Adipose tissue (tissue), 3 donors: Measurements from ENCODE around the gene RHBDD3. TPM values are rescaled to one million over a fixed set of nuclear protein-coding genes. Genes with fewer than 3 reads are reported as not detected.

Experiments used
- H3K27ac ChIP-seq: one replicate; pipeline ENCODE4 v1.5.1; 2013; ENCODE audit warnings: low read depth, low read length
- WGBS, 3 donors: extraction: QIAGEN DNeasy Blood & Tissue Kit; methylation state at CpG; one replicate each; pipeline ENCODE4 v1.1.7; 2013; 5-methylcytosine and 5-hydroxymethylcytosine counted together
- polyA plus RNA-seq, 3 donors: library from polyadenylated mRNA; stranded (reverse); fragments of 200-250 nt; gene quantifications; one replicate each; pipeline ENCODE4 v1.2.3, GENCODE V29; 2013
- donor health status: healthy with polysubstance abuse.
- donor health status: Bipolar disorder and iron deficiency.
- donor health status: healthy.

RHBDD3 gene
- polyA plus RNA-seq, 3 donors, result 14.5 to 22.2 (median 15.2) TPM

DNA sequence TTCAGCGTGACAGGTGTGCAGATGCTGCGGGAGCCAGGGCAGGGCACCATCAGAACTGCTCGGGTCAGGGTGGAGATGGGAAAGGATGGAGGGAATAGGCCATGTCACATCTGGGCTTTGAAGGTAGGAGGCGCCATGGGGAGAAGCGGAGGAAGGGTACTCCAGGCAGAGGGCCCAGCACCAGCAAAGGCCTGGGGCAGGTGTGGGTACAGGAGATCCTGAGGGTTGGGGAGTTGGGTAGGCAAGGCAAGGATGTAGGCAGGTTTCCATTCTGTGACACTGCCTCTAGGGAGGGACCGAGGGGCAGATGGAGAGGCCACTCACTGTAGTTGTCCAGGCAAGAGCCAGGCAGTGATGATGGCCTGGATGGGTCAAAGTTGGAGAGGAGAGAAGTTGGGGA, 53.5 kb downstream of the RHBDD3 start:
- no peak overlapping the region for H3K27ac ChIP-seq
- 96 to 98% (median 97%) methylated on average over 6 of the region's 6 CpGs for WGBS, 3 donors

DNA sequence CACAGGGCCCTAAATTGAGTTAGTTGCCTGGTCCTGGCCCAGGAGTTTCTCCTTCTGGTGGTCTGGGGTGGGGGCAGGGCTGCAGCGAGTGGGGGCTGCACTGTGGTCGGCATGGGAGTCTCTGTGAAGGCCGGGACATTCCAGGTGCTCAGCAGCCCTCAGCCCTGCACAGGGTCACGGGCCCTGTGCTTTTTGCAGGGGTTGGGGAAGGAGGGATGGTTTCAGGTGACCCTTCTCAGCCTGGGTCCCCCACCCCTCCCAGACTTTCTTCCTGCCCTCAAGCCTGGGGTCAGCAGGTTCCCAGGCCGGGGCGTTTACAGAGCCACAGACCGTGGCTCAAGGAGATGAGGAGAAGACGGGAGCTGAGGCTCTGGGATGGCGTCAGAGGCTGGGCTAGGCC, 54.3 kb downstream of the RHBDD3 start:
- 86 to 90% (median 89%) methylated on average over 9 of the region's 9 CpGs for WGBS, 3 donors

DNA sequence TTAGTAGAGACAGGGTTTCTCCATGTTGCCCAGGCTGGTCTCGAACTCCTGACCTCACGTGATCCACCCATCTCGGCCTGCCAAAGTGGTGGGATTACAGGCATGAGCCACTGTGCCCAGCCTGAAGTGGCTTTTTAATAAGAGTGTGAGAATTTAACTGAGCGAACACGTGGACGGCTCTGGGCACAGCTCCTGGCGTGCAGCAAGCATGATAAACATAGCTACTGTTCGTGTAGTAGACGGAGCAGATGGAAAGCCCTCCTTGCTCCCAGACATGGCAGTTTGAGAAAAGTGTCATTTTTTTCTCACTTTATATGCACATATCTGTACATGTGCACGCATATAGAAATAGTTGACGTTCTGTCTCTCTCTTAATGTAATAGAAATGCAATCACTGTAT, 55.0 kb downstream of the RHBDD3 start:
- WGBS, 3 donors, result 52 to 90% (median 90%) methylated on average over 11 of the region's 11 CpGs
- no peak overlapping the region for H3K27ac ChIP-seq

More for the DNA sequence above, 54.3 kb downstream of the RHBDD3 start:
- H3K27ac ChIP-seq, result no peak overlapping the region

DNA sequence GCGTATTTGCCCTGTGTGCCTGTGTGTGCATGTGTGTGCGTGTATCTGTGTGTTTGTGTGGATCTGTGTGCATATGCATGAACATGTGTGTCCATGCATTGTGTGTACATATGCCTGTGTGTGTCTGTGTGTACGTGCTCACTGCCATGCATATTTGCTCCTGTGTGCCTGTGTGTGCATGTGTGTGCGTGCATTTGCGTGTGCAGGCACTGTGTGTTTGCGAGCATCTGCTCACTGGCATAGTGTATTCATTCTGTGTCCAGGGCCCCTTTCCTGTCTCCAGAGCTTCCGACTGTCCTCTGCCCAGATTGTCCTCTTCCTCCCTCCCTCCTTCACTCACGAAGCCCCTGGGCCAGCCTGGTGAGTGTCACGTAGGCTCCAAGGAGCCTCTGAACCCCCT, 56.3 kb downstream of the RHBDD3 start:
- WGBS, 3 donors, result 93 to 98% (median 96%) methylated on average over 9 of the region's 9 CpGs

DNA sequence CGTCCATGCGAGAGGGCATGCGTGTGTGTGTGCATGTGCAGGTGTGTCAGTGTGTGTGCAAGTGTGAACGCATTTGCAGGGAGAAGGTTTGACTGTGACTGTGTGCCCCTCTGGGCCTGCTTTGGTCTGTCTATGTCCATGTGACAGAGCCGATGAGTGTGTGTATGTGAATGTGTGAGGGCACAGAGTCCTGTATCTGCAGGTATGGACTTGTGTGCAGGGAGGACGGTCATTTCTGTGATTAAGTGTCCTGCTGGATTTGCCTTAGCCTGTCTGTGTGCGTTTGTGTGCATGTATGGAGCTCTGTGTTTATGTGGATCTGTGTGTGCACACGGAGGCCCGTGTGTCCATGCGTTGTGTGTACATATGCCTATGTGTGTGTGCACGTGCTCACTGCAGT, 56.7 kb downstream of the RHBDD3 start:
- WGBS, 3 donors, result 89 to 91% (median 89%) methylated on average over 11 of the region's 11 CpGs
- no peak overlapping the region for H3K27ac ChIP-seq

More for the DNA sequence above, 56.3 kb downstream of the RHBDD3 start:
- no peak overlapping the region for H3K27ac ChIP-seq

Other genes starting within 250 kb of the RHBDD3 start
- gene C22orf31, start 206.2 kb downstream of the RHBDD3 start, polyA plus RNA-seq, result under 1 TPM in 1 of 3 donors, not detected in 2; 0.34 TPM
- 10 to 100 TPM in 1 of 3 donors, 1 to 10 TPM in 2; 2.5 to 18.4 (median 9.4) TPM for gene KREMEN1, start 194.9 kb downstream of the RHBDD3 start, polyA plus RNA-seq
- 1 to 10 TPM; 1.3 to 5.9 (median 4.4) TPM for gene EMID1, start 62.1 kb downstream of the RHBDD3 start, polyA plus RNA-seq
- gene EWSR1, start 287 bp upstream of the RHBDD3 start, polyA plus RNA-seq, result 100 to 1,000 TPM in 2 of 3 donors, 10 to 100 TPM in 1; 73.4 to 147 (median 120) TPM
- gene GAS2L1, start 38.7 kb upstream of the RHBDD3 start, polyA plus RNA-seq, result 10 to 100 TPM; 16.7 to 31.8 (median 20.0) TPM
- 1 to 10 TPM in 2 of 3 donors, under 1 TPM in 1; 0.90 to 1.5 (median 1.0) TPM for gene RASL10A, start 47.7 kb upstream of the RHBDD3 start, polyA plus RNA-seq
- gene AP1B1, start 120.6 kb upstream of the RHBDD3 start, polyA plus RNA-seq, result 10 to 100 TPM; 22.3 to 36.5 (median 36.1) TPM
- gene RFPL1, start 170.6 kb upstream of the RHBDD3 start, polyA plus RNA-seq, result under 1 TPM in 1 of 3 donors, not detected in 2; 0.06 TPM
- under 1 TPM; 0.22 to 0.56 (median 0.36) TPM for gene NEFH, start 212.2 kb upstream of the RHBDD3 start, polyA plus RNA-seq